Measurements from ENCODE around the gene PPM1F.
"Not testable (repeated sequence)": the region's sequence is repeated elsewhere in the genome, so short reads cannot be mapped to it uniquely, and the experiment has no call there.

PPM1F gene

GRCh38 chr22:21874953-21875352, 77.7 kb downstream of the PPM1F start:
- H3K9me3 ChIP-seq (ENCODE audit: control insufficient read depth, insufficient read depth, low read length); H3K4me3 ChIP-seq (ENCODE audit: low read depth, low read length); H3K27ac ChIP-seq (ENCODE audit: low read depth, low read length); H3K36me3 ChIP-seq (ENCODE audit: control insufficient read depth, insufficient read depth, low read length); H3K4me1 ChIP-seq (ENCODE audit: control insufficient read depth, insufficient read depth, low read length); H3K27me3 ChIP-seq (ENCODE audit: control insufficient read depth, insufficient read depth, low read length); H3K9ac ChIP-seq (ENCODE audit: low read depth, low read length): not testable (repeated sequence)

DNA sequence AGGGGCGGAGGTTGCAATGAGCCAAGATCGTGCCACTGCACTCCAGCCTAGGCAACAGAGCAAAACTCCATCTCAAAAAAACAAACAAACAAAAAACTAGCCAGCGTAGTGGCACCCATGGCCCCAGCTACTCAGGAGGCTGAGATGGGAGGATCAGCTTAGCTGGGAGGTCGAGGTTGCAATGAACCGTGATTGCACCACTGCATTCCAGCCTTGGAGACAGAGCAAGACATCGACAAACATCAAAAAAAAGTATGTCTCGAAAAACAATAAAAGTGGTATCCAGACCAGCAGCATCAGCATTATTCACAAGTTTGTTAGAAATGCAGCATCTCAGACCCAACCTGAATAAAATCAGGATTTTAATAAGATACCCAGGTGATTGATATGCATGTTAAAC, 79.0 kb downstream of the PPM1F start:
- H3K9me3 ChIP-seq (ENCODE audit: control insufficient read depth, insufficient read depth, low read length): no peaks in the 10 kb centered on the region
- H3K36me3 ChIP-seq (ENCODE audit: control insufficient read depth, insufficient read depth, low read length): no peaks in the 10 kb centered on the region
- H3K27ac ChIP-seq (ENCODE audit: low read depth, low read length): no peak overlapping the region
- no peak overlapping the region for H3K9ac ChIP-seq (ENCODE audit: low read depth, low read length)
- no peaks in the 10 kb centered on the region for H3K27me3 ChIP-seq (ENCODE audit: control insufficient read depth, insufficient read depth, low read length)
- no peak overlapping the region for H3K4me3 ChIP-seq (ENCODE audit: low read depth, low read length)
- no peaks in the 10 kb centered on the region for H3K4me1 ChIP-seq (ENCODE audit: control insufficient read depth, insufficient read depth, low read length)

DNA sequence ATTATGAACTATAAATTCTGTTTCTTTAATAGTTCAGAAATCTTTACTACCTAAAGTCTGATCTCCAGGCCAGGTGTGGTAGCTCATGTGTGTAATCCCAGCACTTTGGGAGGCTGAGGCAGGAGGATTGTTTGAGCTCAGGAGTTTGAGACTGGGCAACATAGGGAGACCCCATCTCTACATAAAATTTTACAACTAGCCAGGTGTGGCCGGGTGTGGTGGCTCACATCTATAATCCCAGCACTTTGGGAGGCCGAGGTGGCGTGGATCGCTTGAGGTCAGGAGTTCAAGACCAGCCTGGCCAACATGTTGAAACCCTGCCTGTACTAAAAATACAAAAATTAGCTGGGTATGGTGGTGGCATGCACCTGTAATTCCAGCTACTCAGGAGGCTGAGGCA, 79.9 kb downstream of the PPM1F start:
- H3K4me3 ChIP-seq (ENCODE audit: low read depth, low read length); H3K9me3 ChIP-seq (ENCODE audit: control insufficient read depth, insufficient read depth, low read length): not testable (repeated sequence)

More for the DNA sequence above, 79.9 kb downstream of the PPM1F start:
- not testable (repeated sequence) for H3K4me1 ChIP-seq (ENCODE audit: control insufficient read depth, insufficient read depth, low read length); H3K9ac ChIP-seq (ENCODE audit: low read depth, low read length); H3K27me3 ChIP-seq (ENCODE audit: control insufficient read depth, insufficient read depth, low read length); H3K27ac ChIP-seq (ENCODE audit: low read depth, low read length); H3K36me3 ChIP-seq (ENCODE audit: control insufficient read depth, insufficient read depth, low read length)

Measured in HUES48 (cell line).